HG03520 (cell line): Measurements from ENCODE around the gene WASF3.

Experiments used
- ATAC-seq: cut with Tn5 transposase; IDR thresholded peaks from one replicate; pipeline ENCODE4 v1.9.1; 2021; ENCODE audit warnings: mild to moderate bottlenecking, moderate library complexity; ENCODE audit not compliant: unreplicated experiment

WASF3 gene

DNA sequence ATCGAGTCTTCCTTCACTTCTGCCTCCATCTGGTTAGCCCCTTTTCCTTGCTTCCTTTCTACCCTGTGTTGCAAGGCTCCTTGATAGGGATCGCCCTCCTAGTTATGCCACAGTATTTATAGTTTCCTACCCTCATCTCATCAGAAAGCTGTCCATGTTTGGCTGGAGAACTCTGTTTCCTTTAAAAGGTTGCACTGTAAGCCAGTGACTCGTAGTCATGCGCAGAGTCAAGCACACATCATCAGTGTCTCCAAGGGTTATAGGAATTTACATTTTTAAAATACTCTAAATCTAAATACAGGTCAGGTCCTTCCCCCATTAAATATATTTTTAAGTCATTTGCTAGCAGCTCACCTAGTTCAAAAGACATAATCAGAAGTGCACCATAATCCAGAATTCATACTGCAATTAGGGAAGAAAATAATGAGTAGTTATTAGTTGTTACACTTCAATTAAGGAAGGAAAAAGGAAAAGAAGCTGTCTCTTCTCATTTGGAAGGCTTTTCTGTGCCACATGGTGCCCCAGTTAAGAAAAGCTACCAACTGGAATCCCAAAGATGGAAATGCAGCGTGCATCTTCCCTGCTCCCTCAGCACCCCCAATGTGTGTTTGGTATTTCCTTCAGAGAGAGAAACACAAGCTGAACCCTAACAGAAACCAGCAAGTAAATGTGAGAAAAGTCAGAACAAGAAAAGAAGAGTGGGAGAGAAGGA is 122.1 kb downstream of the WASF3 start:
- no peak for ATAC-seq

DNA sequence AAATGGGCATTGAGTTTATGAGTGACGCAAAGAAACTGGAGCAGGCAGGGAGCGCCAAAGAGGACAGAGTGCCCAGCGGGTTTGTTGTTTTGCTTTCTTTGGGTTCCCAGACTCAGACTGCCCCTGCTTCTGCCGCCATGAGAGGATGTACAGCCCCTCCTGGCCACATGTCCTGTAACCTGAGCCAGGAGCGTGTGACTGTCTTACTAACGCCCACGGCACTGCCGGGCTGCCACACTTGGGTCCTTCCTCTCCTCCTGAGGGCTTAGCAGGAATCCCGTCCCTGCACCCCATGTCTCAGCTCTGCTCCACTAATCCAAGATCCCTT is 122.6 kb downstream of the WASF3 start:
- ATAC-seq, result no peak

DNA sequence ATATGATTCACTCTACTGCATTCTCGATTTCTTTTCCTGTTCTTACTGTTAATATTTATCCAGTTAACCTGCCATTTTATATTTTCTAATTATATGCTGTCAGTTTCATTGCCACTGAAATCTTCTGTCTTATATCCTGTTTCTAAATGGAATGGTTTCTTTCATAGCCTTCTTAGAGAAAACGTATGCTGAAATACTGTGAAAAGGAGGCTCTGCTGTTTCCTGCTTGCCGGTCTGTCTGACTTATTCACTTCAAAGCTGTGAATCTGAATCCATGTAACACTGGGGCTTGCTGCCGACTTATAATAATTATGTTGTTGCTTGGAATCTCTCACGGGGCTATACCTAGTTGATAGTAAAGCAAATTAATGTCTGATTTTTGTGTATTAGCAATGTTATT is 123.1 kb downstream of the WASF3 start:
- ATAC-seq, result no peak

DNA sequence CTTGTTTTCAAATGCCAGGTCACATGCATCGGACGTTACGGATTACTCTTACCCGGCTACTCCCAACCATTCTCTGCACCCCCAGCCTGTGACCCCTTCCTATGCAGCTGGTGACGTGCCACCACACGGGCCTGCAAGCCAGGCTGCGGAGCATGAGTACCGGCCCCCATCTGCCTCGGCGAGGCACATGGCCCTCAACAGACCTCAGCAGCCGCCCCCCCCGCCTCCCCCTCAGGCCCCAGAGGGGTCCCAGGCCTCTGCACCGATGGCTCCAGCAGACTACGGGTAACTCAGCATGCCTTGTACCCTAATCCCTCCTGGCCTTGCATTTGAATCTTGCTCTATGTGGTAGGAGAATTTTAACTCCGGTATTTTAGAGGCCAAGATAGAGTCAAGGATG is 123.6 kb downstream of the WASF3 start:
- ATAC-seq, result no peak

DNA sequence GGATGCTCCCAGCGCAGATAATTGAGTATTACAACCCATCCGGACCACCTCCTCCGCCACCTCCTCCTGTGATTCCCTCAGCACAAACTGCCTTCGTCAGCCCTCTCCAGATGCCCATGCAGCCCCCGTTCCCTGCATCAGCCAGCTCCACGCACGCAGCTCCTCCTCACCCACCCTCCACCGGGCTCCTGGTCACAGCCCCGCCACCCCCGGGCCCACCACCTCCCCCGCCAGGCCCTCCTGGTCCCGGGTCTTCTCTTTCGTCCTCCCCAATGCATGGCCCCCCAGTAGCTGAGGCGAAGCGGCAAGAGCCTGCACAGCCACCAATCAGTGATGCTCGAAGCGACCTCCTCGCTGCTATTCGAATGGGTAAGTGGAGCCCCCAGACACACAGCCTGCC is 125.1 kb downstream of the WASF3 start:
- ATAC-seq, result no peak

DNA sequence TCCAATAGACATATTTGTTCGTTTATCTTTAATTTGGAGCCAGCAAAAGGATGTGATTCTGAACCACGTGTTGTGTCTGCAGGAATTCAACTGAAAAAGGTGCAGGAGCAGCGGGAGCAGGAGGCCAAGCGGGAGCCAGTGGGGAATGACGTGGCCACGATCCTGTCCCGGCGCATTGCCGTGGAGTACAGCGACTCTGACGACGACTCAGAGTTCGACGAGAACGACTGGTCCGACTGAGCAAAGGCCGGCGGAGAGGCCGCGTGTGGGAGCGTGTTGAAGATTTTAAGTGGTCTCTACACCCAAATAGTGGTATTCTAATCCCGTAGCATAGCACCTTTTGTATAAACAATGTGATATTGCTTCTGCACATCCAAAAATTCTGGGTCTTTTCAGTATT is 128.1 kb downstream of the WASF3 start:
- no peak for ATAC-seq

DNA sequence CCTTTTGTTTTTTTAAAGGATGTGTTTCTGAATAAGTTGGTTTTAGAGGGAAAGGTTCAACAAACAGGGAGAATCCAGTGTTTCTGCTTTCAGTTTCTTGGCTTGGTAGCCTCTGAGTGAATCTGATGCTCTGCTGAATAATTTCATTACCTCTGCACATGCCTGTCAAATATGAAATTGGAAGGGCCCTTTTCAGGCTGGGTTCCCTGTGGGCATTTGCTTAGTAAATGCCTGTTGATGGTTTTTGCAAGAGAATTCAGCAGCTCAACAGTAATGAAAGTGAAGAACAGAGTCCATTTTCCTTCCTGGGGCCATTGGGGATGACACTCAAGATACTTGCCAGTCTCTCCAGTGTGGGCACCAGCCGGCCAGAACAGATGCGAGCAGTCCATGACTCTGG is 128.8 kb downstream of the WASF3 start:
- no peak for ATAC-seq

DNA sequence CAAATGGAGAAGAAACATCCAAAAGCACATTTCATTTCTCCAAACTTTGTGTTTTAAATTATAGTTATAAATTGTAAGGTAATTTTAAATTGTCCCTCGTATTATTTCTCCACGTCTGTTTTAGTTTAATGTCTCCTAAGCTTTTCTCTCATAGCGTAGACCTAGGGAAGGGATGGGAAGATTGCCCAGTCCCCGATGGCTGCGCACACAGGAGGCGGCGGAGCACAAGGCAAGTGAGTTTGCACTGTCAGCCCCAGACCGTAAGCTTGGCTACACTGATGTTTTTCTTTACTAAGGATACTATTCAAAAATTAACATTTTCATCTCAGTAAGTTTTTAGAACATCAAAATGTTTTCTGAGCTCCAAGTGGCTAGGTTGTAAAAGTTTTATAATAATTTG is 130.8 kb downstream of the WASF3 start:
- ATAC-seq, result no peak

DNA sequence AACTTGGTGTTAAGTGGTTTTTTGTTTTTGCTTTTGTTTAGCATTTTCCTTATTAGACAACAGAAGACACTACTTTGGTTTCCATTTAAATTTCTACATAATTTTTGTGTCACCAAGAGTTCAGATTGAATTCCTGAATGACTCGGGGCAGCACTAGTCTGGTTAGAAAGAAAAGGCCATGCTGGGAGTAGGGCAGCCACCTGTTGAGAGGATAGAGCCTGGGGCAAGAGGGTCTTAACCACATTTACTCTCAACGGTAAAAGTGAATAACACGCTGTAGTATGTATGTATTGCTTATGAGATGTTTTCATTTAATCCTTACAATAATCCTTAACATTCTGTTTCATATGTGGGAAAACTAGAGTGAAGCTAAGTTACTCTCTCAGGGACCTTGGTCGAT is 131.5 kb downstream of the WASF3 start:
- no peak for ATAC-seq

DNA sequence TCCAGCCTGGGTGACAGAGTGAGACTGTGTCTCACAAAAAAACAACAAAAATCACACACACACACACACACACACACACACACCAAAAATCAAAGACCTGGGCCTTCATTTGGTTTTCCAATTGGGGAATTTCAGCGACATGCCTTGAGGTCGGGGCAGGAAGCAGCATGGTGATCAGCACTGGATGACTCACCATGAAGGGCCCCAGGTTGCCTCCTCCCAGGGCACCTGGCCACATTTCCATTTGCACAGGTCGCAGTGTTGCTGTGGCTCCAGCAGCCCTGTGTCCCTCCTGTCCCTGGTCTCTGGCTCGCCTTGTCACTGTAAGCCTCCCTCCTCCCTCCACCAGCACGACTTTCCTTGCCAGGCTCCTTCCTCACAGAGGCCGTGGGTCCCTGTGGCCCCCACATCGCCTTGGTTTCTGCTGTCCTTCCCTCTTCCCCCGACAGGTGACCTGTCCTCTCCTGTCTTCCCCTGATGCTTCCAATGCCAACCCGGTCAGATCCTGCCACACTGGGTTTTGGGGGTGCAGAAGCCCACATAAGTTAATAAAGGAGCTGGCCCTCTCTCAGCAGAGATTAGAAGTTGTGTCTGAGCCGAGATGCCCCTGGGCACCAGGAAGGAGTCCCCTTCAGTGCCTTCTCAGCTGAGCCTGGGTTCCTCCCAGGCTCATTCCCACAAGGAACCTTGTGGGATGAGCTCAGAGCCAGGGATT is 136.4 kb downstream of the WASF3 start:
- no peak for ATAC-seq

DNA sequence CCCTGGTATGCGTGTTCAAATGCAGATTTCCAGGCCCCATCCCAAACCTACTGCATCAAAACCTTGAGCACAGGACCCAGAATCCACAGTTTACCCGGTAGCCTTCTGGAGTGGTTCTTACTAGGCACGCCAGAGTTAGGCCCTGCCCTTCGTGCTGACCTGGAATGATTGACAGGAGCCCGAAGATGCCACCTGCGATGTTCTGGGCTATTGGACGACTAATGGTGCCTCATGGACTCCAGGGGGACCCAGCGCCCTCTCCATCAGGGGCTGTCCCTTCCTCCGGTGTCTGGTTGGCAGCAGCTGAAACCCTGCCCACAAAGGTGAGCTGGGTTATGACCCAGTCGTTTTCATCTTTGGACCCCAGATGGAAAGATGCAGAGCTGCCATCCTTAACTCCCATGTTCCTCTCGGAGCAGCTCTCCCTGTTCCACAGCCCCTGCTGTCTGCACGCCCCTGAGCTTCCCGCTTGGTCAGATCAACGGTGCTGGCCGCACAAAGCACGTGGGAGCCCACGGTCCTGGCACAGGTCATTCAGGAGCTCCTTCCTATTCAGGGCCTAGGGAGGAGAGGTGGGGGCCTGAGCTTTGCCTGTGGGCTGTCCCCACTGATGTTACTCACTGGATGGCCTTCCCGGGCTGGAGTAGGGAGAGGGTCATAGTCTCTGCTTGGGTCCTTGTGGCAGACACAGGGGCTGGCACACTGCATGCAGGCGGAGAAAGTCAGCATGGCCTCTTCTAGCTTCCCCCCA is 137.3 kb downstream of the WASF3 start:
- no peak for ATAC-seq

DNA sequence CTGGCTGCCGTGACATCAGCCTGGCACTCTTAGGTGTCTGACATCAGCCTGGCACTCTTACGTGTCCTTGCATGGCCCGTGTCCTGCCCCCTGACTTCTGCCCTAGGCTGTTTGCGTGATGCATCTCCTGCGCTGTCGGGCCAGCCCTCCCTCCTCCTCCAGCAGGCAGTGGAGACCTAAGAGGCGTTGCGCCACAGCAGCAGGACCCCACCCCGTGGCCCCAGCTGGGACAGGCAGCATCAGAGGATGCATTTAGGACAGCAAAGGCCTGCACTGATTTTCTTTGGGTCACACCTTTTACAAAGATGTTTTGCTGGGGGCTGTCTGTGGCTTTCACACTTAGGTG is 137.8 kb downstream of the WASF3 start:
- ATAC-seq, result no peak

DNA sequence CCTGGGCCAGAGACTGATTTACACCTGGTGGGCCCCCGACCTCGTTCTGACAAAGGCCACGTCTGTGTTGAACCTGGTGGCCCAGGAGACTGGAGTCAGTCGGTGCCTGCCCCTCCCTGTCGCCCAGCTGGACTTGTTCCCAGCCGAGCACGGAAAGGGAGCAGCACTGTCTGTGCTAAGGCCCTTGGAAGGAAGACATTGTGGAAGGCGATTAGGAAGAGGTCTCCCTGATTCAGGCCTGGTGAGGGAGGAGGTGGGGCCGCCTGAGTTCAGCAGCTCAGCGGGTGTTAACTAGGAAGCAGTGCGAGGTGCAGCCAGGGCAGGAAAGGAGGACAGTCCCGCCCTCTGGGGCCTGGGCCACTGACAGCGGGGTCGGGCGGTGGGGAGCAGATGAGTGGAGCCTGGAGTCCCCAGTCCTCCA is 138.4 kb downstream of the WASF3 start:
- no peak for ATAC-seq

DNA sequence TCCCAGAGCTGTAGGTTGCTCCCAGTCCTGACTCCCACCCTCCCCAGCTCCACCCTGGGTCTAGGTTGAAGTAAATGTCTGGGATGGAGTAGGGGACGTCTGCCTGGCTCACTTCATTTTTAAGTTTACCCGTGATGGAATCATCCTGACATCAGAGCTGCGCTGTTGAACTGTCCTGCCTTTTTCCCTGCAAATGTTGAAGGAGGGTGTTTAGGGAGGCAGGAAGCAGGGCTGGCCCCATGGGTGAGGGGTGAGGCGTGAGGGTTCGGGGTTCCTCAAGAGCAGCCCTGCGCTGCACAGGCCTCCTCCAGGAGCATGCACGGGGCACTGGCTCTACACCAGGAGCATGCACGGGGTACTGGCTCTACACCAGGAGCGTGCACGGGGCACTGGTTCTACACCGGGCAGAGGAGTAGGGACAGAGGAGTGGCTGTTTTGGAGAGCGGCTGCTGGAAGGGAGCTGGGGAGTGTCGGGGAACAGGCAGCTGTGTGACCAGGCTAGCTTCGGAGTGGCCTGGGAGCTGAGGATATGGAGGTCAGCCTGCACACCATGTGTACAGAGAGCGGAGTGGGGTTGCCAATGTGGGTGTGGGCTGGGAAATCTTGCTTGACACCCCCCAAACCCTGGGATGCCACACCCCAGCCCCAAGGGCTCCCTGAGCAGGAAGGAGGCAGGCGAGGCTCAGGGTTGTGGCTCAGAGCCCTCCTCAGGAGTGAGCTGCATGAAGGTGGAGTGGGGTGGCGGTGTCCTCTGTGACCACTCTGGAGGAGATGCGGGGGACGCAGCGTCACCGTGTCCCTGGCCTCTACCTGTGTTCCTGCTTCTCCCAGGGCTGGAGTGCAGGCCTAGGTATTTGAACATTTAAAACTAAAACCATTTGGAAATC is 139.8 kb downstream of the WASF3 start:
- ATAC-seq, result no peak

DNA sequence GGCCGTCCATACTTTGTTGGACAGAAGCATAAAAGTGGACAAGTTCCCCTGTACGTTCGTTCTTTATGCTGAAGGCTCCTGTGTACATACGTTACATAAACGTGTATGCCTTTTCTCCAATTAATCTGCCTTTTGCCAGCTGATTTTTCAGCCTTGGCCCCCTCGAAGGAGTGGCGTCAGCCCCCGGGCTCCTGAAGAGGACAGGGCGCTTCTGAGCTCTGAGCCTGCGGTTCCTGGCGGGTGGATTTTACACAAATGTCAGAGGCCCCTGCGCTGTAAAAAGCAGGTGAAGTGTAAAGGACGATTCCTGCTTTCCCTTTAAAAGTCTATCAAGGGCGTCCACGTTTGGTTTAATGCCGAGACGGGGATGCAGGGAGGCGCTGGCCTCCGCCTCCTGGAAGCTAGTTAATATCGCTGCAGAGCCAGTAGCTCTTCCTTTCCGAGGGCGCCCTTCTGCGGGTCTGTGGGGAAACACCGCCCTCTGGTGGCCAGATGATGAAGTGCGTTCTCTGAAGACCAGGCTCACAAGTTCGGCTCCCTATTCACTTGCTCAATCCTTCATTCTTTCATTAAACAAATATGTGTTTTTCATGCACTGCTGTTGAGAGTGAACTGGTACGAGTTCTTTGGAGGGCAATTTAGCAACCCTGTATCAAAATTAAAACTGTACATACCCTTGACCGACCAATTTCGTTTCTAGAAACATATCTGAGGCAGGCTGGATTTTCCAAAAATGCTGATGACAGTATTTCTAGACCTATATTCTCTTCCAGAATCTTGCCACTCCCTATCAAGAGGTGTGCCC is 141.1 kb downstream of the WASF3 start:
- peak; percentile 51 for ATAC-seq

DNA sequence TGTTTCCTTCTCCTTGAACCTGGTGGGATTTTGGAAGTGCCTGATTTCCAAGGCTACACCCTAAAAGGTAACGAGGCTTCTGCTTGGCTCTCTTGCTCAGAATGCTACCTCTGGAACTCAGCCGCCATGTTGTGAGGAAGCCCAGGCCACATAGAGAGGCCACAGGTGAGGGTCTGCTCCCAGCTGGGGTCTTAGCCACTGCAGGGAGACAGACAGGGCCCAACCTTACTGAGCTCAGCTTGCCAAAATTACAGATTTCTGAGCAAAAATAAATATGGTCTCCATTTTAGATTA is 141.7 kb downstream of the WASF3 start:
- no peak for ATAC-seq

DNA sequence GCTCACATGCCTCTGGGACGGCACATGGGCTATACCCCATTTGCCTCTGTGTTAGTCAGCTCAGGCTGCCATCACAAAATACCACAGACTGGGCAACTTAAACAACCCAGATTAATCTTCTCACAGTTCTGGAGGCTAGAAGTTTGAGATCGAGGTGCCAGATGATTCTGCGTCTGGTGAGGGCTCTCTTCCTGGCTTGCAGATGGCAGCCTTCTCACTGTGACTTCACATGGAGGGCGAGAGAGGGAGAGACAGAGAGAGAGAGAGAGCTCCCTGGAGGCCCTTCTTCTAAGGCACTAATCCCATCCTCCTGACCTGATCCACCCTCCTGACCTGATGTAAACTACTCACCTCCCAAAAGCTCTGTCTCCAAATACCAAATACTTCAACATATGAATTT is 148.1 kb downstream of the WASF3 start:
- ATAC-seq, result no peak

DNA sequence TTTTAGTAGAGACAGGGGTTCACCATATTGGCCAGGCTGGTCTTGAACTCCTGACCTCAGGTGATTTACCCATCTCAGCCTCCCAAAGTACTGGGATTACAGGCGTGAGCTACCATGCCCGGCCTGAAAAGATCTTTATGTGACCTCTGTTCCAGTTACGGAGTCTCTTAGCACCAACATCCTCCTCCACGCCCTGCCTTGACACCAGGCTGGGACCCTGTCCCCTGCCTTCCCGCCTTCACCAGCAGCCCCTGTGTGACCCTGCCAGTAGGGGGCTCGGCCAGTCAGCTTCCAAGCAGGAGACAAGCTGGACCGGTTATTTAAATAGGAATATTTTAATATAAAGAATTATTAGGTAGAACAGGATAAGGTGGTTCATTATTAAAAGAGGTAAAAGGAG is 148.9 kb downstream of the WASF3 start:
- ATAC-seq, result no peak

DNA sequence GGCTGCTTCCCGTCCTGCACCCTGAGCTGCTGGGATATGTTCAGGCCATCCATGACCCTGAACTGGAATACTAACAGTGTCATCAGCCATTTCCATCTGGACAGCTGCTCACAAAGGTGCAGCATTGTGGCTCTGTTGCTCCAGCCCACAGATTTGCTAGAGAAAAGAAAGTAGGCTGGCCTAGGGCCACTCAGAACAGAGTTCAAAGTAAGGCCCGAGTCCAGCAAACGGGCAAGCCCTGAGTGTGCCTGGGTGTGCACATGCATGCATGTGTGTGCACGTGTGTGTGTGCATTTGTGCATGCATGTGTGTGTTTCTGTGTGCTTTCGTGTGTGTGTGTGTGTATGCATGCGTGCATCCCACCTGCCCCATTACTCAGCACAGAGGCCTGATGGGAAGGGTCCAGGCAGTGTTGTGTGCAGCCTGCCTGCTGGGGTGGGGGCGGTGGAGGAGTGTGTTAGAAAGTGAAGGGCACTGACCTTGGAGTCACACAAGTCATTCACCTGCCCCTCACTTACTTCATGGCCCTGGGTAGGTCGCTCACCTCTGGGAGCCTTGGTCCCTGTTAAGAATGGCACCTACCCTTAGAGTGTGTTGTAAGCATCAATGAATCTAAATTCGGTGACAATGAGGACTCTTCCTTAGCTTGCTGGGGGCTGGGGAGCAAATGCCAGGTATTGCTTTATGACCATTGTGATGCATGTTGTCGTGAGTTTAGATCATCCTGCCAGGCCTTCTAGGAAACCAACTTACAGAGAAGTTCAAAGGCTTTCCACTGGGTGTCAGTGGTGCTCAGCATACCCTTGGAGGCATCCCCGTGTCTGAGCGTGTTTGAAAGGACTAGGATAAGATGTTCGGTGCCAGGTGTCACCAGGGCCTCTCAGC is 149.9 kb downstream of the WASF3 start:
- ATAC-seq, result no peak

DNA sequence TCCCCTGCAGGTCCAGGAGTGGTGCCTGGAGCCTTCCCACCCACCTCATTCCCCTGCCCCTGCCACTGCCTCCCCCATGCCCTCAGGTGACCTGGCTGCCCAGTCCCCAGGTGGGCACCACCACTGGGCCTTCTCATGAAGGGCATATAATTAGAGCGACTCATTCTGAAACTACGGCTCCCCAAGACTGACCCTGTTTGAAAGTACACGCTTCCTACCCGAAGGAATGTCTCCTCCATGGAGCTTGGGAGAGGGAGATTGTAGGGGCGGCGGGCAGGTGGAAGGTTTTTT is 150.5 kb downstream of the WASF3 start:
- ATAC-seq, result no peak
